SJCRH30 (cell line): ENCODE data around the gene ID2. TPM values are rescaled to one million over a fixed set of nuclear protein-coding genes. Genes with fewer than 3 reads are reported as not detected.

Source experiments
- DNase-seq, 2 experiments: peaks; one replicate each; pipeline ENCODE4 v3.0.0-alpha.2; 2015 to 2020
- H3K27ac ChIP-seq: fragments of 250-450 bp; sonication (Bioruptor Pico); 2 replicates; pipeline ENCODE4 v1.5.1; 2020; ENCODE audit warnings: mild to moderate bottlenecking, moderate library complexity
- H3K27me3 ChIP-seq: fragments of 250-450 bp; sonication (Bioruptor Pico); 2 replicates; pipeline ENCODE4 v1.5.1; 2020; ENCODE audit warnings: mild to moderate bottlenecking, moderate library complexity
- H3K36me3 ChIP-seq: fragments of 250-450 bp; sonication (Bioruptor Pico); 2 replicates; pipeline ENCODE4 v1.5.1; 2020; ENCODE audit warnings: mild to moderate bottlenecking, moderate library complexity
- H3K4me1 ChIP-seq: fragments of 250-450 bp; sonication (Bioruptor Pico); 2 replicates; pipeline ENCODE4 v1.5.1; 2020; ENCODE audit warnings: mild to moderate bottlenecking, moderate library complexity
- H3K4me3 ChIP-seq: fragments of 250-450 bp; sonication (Bioruptor Pico); 2 replicates; pipeline ENCODE4 v1.5.1; 2020; ENCODE audit warnings: mild to moderate bottlenecking, moderate library complexity
- H3K9me3 ChIP-seq: fragments of 250-450 bp; sonication (Bioruptor Pico); replicated peaks from 2 replicates; pipeline ENCODE4 v1.5.1; 2020; ENCODE audit warnings: mild to moderate bottlenecking, moderate library complexity
- total RNA-seq: library from RNA; depleted of rRNA; stranded (reverse); fragments of >200 nt; shearing (Covaris generic); gene quantifications from 2 replicates; pipeline ENCODE4 v1.2.3, GENCODE V29; 2014

The ID2 gene
- total RNA-seq, 1 experiment from 2014 or later = 17.6 TPM

DNA sequence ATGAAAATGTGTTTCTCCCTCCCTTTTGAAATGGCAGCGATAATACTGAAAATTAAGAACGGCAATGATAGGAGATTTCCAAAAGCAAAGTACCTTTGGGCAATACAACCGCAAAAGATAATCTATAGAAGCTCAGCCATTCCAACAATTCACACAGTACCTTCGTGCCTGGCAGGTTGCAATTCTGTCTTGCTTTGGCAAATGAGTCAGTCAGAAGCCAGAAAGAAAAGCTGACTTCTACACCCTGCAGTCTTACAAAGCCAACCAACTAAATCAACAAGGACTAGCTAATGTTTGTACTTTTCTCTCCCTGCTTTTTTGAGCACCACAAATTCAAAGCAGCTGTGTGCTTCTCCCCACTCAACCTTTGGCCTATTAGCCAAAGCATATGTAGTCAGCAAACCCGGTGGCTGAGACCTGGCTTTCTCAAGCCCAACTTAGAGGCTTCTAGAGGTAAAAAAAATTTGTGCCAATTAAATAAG, 25.7 kb upstream of the ID2 start:
- no peaks in the 10 kb centered on the region for H3K36me3 ChIP-seq
- DNase-seq = no peak
- H3K4me3 ChIP-seq = no peak overlapping the region
- H3K9me3 ChIP-seq = no peaks in the 10 kb centered on the region
- H3K4me1 ChIP-seq = peaks cover 4% of the 10 kb centered on the region; the same call in 1 of the 2 replicates
- H3K27me3 ChIP-seq = peaks cover 16% of the 10 kb centered on the region
- no peak overlapping the region for H3K27ac ChIP-seq

DNA sequence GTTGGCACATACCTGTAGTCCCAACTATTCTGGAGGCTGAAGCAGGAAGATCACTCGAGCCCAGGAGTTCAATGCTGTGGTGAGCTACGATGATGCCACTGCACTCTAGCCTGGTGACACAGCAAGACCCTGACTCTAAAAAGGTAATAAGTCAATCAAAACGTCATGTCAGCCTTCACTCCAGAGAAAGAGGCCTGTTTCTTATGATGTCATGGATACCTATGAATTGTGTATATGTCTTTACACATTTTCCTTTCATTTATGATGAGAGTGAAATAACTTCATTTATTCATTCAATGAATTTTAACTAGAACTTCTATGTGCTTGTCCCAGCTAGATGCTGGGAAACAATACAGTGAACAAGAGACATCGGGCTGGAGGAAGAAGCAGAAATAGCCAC, 25.0 kb upstream of the ID2 start:
- no peak overlapping the region for H3K27ac ChIP-seq

DNA sequence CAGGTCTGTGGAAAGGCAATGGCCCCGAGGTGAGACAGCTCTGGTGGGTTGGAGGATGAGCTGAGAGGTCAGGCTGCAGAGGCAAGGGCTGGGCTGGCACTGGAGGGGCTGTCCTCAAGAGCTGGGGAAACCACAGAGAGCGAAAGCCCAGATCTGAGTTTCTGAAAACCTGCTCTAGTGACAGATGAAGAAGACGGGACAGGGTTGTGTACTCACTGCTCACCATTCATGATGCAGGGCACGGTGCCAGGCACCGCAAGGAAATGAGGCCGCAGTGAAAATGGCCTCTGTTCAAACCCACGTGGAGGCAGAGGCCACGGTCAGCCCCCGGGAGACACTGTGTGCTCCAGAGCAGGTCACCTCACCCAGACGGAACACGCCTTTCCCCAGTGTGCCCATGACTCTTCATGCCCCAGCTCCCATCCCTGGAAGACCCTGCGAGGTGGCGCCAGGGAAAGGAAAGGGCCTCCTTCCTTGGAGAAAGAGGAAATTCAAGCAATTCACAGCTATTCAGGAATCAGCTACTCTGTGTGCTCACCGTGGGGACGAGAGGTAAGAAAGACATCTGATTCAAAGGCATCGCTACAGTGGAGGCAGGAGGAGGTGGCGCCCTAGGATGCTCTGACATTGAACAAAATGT, 24.3 kb upstream of the ID2 start:
- H3K27ac ChIP-seq = no peak overlapping the region
- DNase-seq = no peak
- no peak overlapping the region for H3K4me3 ChIP-seq
- H3K36me3 ChIP-seq = no peaks in the 10 kb centered on the region
- peaks cover 4% of the 10 kb centered on the region; the same call in 1 of the 2 replicates for H3K4me1 ChIP-seq
- H3K9me3 ChIP-seq = no peaks in the 10 kb centered on the region
- peaks cover 16% of the 10 kb centered on the region for H3K27me3 ChIP-seq

More for the DNA sequence above, 25.0 kb upstream of the ID2 start:
- DNase-seq = no peak
- Histone ChIP-seq H3K9me3 (no peaks in the 10 kb centered on the region), H3K4me1 (peaks cover 4% of the 10 kb centered on the region; the same call in 1 of the 2 replicates), H3K4me3 (no peak overlapping the region), H3K36me3 (no peaks in the 10 kb centered on the region), H3K27me3 (peaks cover 16% of the 10 kb centered on the region)

DNA sequence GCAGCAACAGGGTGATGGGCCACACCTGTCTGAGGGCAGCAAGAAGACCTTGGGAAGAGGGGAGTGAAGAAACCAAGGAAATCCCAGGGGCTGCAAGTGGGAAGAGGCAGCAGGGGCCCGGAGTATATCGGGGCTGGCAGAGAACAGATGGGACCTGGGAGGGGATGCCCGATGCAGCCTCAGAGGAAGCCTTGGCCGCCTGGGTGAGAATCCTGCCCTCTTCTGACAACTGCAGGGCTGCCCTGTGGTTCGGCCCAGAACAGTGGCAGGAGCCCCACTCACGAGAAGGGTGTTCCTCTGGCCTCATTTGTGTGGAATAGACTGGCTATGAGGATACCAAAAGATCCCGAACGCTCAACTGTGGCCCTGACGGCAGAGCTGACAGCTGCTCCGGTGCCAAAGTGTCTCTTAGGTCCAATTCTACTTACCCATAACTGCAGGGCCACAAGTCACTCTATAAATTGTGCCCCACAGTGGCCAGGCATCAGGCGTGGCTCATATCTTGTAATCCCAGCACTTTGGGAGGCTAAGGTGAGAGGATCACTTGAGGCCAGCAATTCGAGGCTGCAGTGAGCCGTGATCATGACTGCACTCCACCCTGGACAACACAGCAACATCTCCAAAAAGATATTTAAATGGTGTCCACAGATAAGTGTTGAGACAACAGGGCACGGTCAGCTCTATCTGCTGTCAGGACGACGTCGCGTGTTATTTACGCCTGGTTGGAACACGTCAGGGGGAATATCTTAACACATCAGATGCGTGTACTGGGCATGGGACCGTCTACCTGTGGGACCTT, 23.6 kb upstream of the ID2 start:
- H3K36me3 ChIP-seq = no peaks in the 10 kb centered on the region
- H3K4me3 ChIP-seq = no peak overlapping the region
- H3K9me3 ChIP-seq = no peaks in the 10 kb centered on the region
- peaks cover 4% of the 10 kb centered on the region; the same call in 1 of the 2 replicates for H3K4me1 ChIP-seq
- DNase-seq = no peak
- no peak overlapping the region for H3K27ac ChIP-seq
- peaks cover 16% of the 10 kb centered on the region for H3K27me3 ChIP-seq

DNA sequence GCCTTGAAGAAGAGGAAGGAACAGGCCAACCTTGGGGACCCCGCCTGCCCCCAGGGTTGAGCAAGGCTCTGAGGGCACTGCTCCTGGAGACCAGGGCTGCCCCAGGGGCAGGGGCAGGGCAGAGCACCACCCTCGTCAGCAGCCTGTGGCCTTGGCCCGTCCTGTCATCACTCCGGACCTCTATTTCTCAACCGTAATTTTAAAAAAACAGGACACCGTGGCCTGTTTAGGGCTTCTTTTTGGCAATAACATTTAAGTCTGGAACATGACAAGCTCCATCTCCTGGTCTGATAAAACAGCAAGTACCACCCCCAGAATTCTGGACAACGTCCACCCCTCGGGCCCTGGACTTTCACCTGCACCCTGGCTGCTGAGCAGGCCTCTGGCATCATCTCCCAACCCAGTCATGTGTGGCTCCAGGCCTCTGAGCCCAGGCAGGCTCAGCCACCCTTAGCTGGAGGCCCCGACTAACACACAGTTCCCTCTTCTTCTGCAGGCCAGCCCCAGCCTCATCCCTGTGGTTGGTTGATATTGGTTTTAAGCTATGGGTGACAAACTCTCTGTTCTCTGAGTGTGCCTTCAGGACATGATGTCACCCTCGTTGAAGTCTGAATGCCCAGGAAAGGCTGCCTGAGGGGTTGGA, 22.6 kb upstream of the ID2 start:
- no peak for DNase-seq
- no peaks in the 10 kb centered on the region for H3K9me3 ChIP-seq
- no peaks in the 10 kb centered on the region for H3K36me3 ChIP-seq
- no peaks in the 10 kb centered on the region for H3K4me1 ChIP-seq
- H3K27ac ChIP-seq = no peak overlapping the region
- peaks cover 16% of the 10 kb centered on the region for H3K27me3 ChIP-seq
- no peak overlapping the region for H3K4me3 ChIP-seq

DNA sequence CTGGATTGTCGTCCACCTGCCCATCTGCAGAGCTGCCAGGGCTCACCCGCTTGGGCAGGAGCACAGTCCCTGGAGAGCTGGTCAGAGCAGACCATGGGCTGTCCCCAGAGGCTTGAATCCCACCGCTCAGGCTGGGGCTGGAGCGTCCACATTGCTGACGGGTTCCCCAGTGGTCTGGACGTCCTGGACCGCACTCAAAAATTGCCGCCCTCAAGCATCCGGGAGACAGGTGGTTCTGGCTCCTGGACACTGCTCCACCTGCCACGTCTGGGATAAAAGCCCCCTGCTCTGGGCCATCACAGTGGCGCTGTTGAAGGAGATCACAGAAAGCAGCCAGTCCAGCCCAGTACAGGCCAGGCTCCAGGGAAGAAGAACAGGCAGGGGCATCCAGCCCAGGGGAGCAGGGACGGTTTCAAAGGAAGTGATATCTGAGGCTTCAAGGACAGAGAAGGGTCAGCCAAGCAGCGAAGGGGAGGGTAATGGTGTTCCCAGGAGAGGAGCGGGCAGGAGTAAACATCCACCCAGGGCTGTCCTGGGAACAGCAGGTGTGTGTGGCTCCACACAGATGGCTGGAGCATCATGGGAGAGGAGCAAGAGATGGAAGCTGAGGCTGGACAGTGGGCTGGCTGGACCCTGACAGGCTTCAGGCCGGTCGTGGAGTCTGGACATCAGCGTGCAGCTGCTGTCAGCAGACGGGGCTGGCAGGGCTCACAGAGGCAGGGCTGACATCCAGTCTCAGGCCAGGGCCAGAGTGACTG, 21.9 kb upstream of the ID2 start:
- H3K4me1 ChIP-seq = no peaks in the 10 kb centered on the region
- no peak overlapping the region for H3K27ac ChIP-seq
- DNase-seq = no peak
- H3K36me3 ChIP-seq = no peaks in the 10 kb centered on the region
- H3K9me3 ChIP-seq = no peaks in the 10 kb centered on the region
- H3K4me3 ChIP-seq = no peak overlapping the region
- H3K27me3 ChIP-seq = peaks cover 16% of the 10 kb centered on the region

DNA sequence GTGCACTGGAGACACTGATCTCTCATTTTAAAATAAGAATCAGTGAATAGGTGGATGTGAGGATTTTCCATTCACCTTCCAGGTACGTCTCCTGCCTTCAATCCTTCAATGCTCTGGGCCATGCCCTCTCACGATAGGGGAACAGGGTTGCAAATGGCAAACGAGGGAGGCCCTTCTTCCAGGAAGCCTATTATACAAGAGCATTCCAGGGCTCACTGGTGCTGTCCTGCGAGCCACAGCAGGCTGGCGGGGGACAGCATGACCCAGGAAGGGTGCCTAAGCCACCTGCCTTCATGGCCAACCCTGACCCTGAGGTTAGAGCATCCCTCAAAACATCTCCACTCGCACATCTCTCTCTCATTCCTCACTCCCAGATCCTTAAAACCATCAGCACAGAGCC, 20.6 kb upstream of the ID2 start:
- no peak for DNase-seq
- Histone ChIP-seq H3K36me3 (no peaks in the 10 kb centered on the region), H3K27ac (no peak overlapping the region), H3K27me3 (peaks cover 14% of the 10 kb centered on the region), H3K4me3 (no peak overlapping the region), H3K4me1 (no peaks in the 10 kb centered on the region), H3K9me3 (no peaks in the 10 kb centered on the region)

DNA sequence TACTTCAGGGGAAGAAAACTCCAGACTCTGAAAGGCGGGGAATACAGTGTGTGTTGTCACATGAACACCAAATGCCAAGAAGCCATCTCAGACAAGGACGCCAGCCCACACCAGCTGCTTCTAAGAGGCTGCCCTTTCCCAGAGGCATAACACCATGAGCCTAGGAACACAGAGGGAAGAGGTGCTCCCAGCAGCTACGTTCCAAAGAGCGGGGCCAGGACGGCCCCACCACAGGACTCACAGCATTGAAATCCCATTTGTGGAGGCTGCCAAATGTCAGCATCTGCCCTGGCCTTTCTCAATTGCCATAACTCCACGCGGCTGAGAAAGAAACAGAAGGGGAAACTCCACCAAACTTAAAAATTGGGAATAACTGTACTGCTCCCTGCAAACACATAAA, 20.1 kb upstream of the ID2 start:
- H3K9me3 ChIP-seq = no peaks in the 10 kb centered on the region
- H3K4me3 ChIP-seq = no peak overlapping the region
- H3K27me3 ChIP-seq = peaks cover 11% of the 10 kb centered on the region
- no peaks in the 10 kb centered on the region for H3K36me3 ChIP-seq
- no peaks in the 10 kb centered on the region for H3K4me1 ChIP-seq
- DNase-seq = no peak
- H3K27ac ChIP-seq = no peak overlapping the region

DNA sequence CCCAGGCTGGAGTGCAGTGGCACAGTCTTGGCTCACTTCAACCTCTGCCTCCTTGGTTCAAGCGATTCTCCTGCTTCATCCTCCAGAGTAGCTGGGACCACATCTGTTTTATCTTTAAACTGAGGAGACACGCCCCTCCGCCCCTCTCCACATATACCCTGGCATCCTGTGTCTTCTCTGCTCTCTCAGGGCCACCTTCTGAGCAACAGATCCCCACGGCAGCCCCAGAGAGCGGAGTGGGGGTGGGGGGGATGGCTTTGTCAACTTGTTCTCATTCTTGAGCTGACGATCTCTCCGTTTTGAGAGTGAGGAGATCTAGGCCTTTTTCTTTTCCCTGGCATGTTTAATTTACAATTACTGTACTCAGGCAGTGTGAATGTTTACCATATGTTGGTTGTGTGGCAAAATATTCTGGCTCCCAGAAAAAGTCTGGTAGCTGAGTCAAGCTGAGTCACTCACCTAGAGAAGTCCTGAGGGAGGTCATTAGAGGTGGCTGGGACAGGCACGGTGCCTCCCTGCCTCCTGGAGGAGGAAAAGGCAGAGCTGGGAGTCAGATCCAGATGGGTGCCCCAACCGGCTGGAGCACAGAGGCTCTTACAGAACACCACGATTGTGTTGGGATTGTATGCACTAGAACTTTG, 19.5 kb upstream of the ID2 start:
- no peaks in the 10 kb centered on the region for H3K4me1 ChIP-seq
- H3K27me3 ChIP-seq = peaks cover 10% of the 10 kb centered on the region
- H3K4me3 ChIP-seq = no peak overlapping the region
- DNase-seq = no peak
- H3K27ac ChIP-seq = no peak overlapping the region
- H3K36me3 ChIP-seq = no peaks in the 10 kb centered on the region
- H3K9me3 ChIP-seq = no peaks in the 10 kb centered on the region

DNA sequence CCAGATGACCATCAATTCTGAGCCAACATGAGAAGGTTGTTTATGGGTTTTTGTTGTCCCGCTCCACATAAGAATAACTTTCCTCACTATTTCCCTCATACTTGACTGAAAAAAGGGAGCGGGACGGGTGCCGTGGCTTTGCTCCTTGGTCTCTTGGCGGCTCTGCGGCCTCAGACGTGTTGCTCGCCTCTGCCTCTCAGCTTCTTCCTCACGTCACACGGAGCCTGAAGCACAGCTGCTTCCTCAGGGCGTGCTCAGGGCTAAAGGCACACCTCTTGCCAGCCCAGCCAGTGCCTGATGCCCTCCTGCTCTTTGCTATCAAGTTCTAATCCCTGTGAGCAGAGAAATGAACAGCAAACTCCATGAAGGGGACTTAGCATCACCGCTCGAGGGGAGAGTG, 17.9 kb upstream of the ID2 start:
- Histone ChIP-seq H3K27ac (no peak overlapping the region), H3K36me3 (no peaks in the 10 kb centered on the region), H3K9me3 (0 out of 2 replicates have a peak, but pooled peaks cover 3% of the 10 kb centered on the region), H3K4me3 (no peak overlapping the region), H3K27me3 (peaks cover 5% of the 10 kb centered on the region; the same call in 1 of the 2 replicates), H3K4me1 (no peaks in the 10 kb centered on the region)
- peak in 1 of 2 experiments; percentile 23 for DNase-seq

DNA sequence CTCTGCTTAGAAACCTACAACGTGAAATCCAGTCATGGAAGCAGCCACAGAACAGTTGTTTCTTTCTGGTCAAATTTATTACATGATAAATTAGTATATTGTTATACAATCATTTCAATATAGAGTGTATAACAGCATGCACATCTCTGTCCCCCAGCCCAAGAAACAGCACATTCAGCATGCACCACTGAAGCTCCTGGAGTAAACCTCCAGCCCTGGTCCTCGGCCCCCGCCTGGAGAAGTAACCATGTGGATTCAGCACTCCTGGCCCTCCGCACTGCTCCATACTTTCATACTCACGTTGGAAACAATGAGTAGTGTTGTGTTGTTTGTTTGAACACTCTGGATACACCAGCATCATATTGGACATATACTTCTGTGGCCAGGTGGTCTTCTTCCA, 15.3 kb upstream of the ID2 start:
- no peak for DNase-seq

DNA sequence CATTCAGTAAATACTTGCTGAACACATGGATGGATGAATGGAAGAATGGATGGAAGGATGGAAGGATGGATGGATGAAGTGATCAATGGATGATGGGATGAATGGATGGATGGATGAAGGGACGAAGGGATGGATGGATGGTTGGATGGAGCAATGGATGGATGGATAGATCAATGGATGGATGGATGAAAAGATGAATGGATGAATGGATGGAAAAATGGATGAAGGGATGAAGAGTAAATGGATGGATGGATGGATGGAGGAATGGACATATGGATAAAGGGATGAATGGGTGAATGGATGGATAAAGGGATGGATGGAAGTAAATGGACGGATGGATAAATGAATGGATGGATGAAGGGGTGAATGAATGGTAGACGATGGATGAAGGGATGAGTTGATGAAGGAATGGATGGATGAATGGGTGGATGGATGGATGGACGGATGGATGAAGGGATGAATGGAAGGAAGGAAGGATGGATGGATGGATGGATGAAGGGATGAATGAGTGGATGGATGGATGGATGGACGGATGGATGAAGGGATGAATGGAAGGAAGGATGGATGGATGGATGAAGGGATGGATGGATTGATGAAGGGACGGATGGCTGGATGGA, 13.9 kb upstream of the ID2 start:
- Histone ChIP-seq H3K27ac (no peak overlapping the region), H3K36me3 (no peaks in the 10 kb centered on the region), H3K27me3 (no peaks in the 10 kb centered on the region), H3K9me3 (0 out of 2 replicates have a peak, but pooled peaks cover 3% of the 10 kb centered on the region), H3K4me3 (no peak overlapping the region), H3K4me1 (no peaks in the 10 kb centered on the region)
- no peak for DNase-seq

More for the DNA sequence above, 15.3 kb upstream of the ID2 start:
- H3K9me3 ChIP-seq = 0 out of 2 replicates have a peak, but pooled peaks cover 3% of the 10 kb centered on the region
- H3K4me1 ChIP-seq = no peaks in the 10 kb centered on the region
- no peaks in the 10 kb centered on the region for H3K27me3 ChIP-seq
- H3K27ac ChIP-seq = no peak overlapping the region
- H3K36me3 ChIP-seq = no peaks in the 10 kb centered on the region
- no peak overlapping the region for H3K4me3 ChIP-seq

DNA sequence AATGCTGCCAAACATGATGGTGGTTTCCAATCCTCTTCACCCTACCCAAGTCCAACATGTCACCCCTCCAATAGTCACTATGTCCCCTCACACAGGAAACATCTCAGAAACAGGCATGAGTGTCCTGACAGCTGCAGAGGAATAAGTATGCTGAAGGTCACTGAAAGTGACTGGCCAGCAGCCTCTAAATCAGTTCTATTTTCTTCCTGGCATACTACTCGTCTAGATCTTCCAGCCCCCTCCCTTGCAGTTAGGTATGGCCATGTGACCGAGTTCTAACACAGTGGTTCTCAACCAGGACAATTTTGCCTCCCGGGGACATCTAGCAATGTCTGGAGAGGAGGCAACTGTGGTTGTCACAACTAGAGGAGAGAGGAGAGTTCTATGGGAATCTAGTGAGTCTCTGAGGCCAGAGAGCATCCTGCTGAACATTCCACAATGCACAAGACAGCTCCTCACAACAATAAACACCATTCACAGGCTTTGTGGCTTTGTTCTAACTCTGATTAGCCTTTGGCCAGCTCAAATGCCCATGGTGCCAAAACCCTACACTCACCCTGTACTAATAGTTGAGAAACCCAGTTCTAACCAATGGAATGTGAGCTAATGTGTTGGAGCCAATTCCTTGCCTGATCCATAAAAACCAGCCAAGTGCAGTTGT, 12.6 kb upstream of the ID2 start:
- DNase-seq = no peak
- no peak overlapping the region for H3K27ac ChIP-seq

More for the DNA sequence above, 12.6 kb upstream of the ID2 start:
- H3K4me3 ChIP-seq = no peak overlapping the region
- no peaks in the 10 kb centered on the region for H3K27me3 ChIP-seq
- H3K9me3 ChIP-seq = 0 out of 2 replicates have a peak, but pooled peaks cover 3% of the 10 kb centered on the region
- H3K36me3 ChIP-seq = no peaks in the 10 kb centered on the region
- H3K4me1 ChIP-seq = no peaks in the 10 kb centered on the region
